ENCODE measurements around the gene RASA3.

Gene RASA3

DNA sequence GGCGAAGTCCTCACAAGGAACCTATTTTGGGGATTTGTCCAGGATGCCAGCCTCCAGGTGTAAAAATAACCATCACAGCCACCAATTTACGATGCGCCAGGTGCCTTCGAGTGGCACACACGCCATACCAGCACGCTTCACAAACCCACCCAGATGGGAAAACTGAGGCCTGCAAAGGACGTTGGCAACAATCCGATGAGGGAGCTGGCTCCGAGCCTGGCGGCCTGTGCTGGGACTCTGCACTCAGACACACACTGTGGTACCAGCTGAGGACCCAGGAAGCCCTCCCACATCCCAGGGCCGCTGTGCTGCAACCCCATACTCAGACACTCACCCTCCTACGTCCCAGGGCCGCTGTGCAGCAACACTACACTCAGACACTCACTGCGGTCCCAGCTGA, 93.5 kb downstream of the RASA3 start:
- DNase-seq (ENCODE audit: extremely low read depth, low read depth), result no peak
- TF ChIP-seq, protein P1, sequence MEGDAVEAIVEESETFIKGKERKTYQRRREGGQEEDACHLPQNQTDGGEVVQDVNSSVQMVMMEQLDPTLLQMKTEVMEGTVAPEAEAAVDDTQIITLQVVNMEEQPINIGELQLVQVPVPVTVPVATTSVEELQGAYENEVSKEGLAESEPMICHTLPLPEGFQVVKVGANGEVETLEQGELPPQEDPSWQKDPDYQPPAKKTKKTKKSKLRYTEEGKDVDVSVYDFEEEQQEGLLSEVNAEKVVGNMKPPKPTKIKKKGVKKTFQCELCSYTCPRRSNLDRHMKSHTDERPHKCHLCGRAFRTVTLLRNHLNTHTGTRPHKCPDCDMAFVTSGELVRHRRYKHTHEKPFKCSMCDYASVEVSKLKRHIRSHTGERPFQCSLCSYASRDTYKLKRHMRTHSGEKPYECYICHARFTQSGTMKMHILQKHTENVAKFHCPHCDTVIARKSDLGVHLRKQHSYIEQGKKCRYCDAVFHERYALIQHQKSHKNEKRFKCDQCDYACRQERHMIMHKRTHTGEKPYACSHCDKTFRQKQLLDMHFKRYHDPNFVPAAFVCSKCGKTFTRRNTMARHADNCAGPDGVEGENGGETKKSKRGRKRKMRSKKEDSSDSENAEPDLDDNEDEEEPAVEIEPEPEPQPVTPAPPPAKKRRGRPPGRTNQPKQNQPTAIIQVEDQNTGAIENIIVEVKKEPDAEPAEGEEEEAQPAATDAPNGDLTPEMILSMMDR (IDR thresholded peaks at IDR 0.05; ENCODE audit: low read depth, low read length), result no peak

DNA sequence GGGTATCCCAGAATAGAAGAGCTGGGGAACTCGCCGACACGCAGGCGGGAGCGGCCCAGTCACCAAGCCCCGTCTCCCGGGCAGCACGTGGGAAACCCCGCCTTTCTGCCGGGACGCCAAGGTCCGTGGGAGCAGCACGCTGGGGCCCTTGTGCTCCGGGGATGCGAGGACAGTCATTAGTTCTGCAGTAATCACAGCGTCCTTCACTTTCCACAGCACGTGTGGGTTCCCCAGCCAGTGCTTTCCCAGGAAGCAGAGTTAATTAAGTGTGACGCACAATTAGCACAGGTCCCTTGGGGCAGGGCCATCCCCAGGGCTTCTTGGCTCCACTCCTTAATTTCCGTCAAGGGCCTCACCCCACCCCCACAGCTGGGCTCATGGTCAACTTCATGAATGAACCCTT, 94.2 kb downstream of the RASA3 start:
- TF ChIP-seq, protein P1 (IDR thresholded peaks at IDR 0.05; ENCODE audit: low read depth, low read length), result no peak
- DNase-seq (ENCODE audit: extremely low read depth, low read depth), result no peak

DNA sequence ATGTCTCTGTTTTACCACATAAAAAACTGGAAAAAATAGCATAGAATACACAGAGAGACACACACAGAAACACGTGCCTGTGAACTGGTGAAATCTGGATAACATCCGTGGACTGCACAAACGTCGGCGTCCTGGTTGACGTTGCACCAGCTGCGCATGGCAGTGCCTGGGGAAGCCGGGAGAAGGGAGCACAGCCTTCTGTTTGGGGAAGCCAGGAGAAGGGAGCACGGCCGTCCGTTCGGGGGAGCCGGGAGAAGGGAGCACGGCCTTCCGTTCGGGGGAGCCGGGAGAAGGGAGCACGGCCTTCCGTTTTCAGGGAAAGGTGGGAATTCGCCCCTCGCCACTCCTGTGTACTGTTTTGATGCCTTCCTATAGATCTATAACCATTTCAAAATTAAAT, 94.7 kb downstream of the RASA3 start:
- no peak for DNase-seq (ENCODE audit: extremely low read depth, low read depth)

DNA sequence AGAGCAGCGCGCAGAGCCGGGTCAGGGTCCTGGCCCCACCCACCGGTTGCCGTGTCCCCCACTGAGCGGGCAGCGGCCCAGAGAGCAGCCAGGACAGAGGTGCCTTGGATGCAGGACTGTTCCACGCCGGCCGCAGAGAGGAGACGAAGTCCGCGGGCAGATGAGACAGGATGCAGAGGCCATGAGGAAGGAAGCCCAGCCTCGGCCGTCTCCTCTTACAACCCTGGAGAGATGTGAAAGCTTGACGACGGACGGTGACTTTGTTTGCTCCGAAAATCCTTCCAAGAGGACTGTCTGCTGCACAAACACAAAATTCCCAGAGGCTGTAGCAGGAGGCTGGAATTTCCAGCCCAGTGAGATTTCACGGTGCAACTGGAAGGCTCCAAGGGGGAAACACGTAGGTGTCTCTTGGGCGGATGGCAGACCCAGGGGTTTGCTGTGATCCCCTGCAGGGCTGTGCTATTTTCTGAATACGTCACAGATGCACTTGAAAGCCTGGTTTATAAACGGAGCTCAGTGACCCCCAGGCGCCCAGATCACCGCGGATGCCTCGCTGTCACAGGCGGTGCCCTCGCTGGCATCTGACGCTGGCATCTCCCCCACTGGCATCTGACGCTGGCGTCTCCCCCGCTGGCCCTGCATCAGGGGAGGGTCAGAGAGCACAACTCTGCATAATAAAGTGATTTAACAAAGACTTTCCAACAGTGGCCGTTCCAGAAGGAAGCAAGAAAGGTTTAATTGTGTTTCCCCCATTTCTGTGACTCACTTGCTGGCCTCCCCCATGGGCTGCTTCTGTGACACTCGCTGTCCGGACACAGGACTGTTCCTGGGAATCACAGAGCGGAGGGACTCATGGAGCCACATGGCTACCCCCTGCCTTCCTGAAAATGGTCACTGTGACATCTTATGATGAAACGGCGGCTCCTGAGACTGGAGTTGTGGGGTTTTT, 96.6 kb downstream of the RASA3 start:
- no peak for DNase-seq (ENCODE audit: extremely low read depth, low read depth)
- TF ChIP-seq, protein P1 (IDR thresholded peaks at IDR 0.05; ENCODE audit: low read depth, low read length), result no peak

More for the DNA sequence above, 94.7 kb downstream of the RASA3 start:
- TF ChIP-seq, protein P1 (IDR thresholded peaks at IDR 0.05; ENCODE audit: low read depth, low read length), result no peak

DNA sequence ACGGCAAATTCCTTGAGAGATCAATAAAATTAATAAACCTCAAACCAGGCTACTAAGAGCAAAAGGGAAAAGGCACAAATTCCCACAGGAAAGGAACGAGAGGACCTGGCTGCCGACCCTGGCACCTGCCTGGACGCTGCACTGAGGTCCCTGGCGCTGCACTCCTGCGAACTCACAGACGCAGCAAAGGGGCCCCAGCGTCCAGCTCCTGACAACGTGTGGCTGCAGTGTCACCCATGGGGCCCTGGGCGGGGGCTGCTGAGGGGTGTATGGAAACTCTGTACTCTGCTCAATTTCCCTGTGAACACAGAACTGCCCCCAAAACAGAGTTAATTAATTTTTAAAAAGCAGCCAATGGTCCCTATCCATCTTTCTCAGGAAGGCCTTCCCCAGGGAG, 97.2 kb downstream of the RASA3 start:
- TF ChIP-seq, protein P1 (IDR thresholded peaks at IDR 0.05; ENCODE audit: low read depth, low read length), result no peak
- DNase-seq (ENCODE audit: extremely low read depth, low read depth), result no peak

DNA sequence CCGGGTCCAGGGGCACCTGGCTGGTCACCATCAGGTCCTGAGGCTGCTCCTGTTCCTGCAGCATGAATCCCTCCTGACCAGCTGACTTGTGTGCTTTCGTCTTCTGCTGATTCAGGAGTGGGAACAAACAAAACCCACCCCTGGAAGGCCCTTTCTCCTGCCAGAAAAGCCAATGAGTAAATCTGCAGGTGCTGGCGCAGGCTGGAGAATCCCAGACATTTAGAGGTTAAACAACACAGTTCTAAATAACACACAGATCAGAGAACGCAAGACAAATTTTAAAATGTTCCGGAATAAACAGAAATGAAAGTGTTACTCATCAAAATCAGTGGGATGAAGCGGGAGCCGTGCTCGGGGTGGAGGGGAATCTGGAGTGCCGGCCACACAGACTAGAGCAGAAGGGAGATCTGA, 97.9 kb downstream of the RASA3 start:
- TF ChIP-seq, protein P1 (IDR thresholded peaks at IDR 0.05; ENCODE audit: low read depth, low read length), result no peak
- no peak for DNase-seq (ENCODE audit: extremely low read depth, low read depth)

DNA sequence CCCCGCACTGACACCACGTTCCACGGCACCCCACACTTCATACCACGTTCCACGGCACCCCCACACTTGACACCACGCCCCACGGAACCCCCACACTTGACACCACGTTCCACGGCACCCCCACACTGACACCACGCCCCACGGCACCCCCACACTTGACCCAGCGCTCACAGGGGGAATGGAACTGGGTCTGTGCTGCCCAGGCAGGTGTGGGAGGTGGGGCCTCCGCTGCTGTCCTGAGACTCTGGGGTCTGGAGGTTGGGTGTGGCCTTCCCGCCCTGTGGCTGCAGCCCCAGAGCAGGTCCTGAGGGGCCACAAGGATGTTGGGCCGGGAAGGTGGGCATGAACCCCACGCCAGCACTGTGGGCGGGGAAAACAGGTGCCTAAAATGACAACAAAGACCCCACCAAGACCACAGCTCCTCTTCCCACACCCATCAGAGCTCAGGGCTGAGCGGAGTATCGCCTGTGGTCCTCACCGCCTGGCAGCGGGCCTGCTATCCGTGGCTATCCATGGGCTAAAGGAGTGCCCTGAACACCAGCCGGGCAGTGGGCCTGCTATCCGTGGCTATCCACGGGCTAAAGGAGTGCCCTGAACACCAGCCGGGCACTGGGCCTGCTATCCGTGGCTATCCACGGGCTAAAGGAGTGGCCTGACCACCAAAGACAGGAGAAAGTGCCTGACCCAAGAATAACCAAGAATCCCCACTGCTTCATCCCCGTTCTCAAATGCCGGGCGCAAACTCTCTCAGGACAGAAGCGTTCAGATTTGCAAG, 98.7 kb downstream of the RASA3 start:
- TF ChIP-seq, protein P1 (IDR thresholded peaks at IDR 0.05; ENCODE audit: low read depth, low read length), result no peak
- DNase-seq (ENCODE audit: extremely low read depth, low read depth), result no peak

Data from AG09319 (cell line).